Thoracic aorta (tissue), 2 donors: Measurements from ENCODE around the gene ANKRD22. TPM values are rescaled to one million over a fixed set of nuclear protein-coding genes. Genes with fewer than 3 reads are reported as not detected.

Source experiments
- ATAC-seq: fragments of 150-250 bp; one replicate; pipeline ENCODE4 v1.8.0; 2017; ENCODE audit warnings: low read depth; ENCODE audit not compliant: insufficient number of reproducible peaks, low FRiP score
- DNase-seq: peaks from one replicate; pipeline ENCODE4 v3.0.0-alpha.2; 2020; ENCODE audit warnings: low spot score
- H3K27ac ChIP-seq, 2 donors: fragments of 200-600 bp; sonication (generic); 1 replicate in 1 of 2; 2 replicates in 1 of 2; pipeline ENCODE4 v1.5.1; 2016; ENCODE audit warnings: mild to moderate bottlenecking in 2 of 2, moderate library complexity in 2 of 2
- H3K27me3 ChIP-seq: fragments of 200-600 bp; sonication (generic); replicated peaks from 2 replicates; pipeline ENCODE4 v1.6.0; 2016; ENCODE audit warnings: mild to moderate bottlenecking; ENCODE audit not compliant: insufficient read depth
- H3K36me3 ChIP-seq: fragments of 200-600 bp; sonication (generic); one replicate; pipeline ENCODE4 v1.5.1; 2016
- H3K4me1 ChIP-seq, 2 donors: fragments of 200-600 bp; sonication (generic); 1 replicate in 1 of 2; 2 replicates in 1 of 2; pipeline versions ENCODE4 v1.5.1 to v1.6.0; 2016; ENCODE audit warnings: low read depth in 2 of 2, mild to moderate bottlenecking in 1 of 2; ENCODE audit not compliant: control insufficient read depth in 1 of 2
- H3K4me3 ChIP-seq: fragments of 200-600 bp; sonication (generic); 2 replicates; pipeline ENCODE4 v1.5.1; 2016; ENCODE audit warnings: mild to moderate bottlenecking
- H3K9me3 ChIP-seq: fragments of 200-600 bp; sonication (generic); 2 replicates; pipeline ENCODE4 v1.5.1; 2016
- CTCF ChIP-seq: fragments of 200-600 bp; sonication (generic); IDR thresholded peaks from one replicate; pipeline ENCODE4 v1.5.1; 2019; ENCODE audit warnings: antibody characterized with exemption
- total RNA-seq, 2 donors: library from RNA; depleted of rRNA; stranded (reverse); fragments of >200 nt; gene quantifications; one replicate each; pipeline versions ENCODE4 v1.1.0 to v1.2.3, GENCODE V29; 2016

Gene ANKRD22
- total RNA-seq, 2 donors from 2014 or later, result not detected

GRCh38 chr10:88895250-88895649 is 43.6 kb upstream of the ANKRD22 start:
- Histone ChIP-seq H3K9me3 (no peaks in the 10 kb centered on the region), H3K27ac (no peak overlapping the region), H3K4me1 (no peaks in the 10 kb centered on the region), H3K36me3 (no peaks in the 10 kb centered on the region), H3K27me3 (no peaks in the 10 kb centered on the region), H3K4me3 (no peak overlapping the region)
- no peak for TF ChIP-seq CTCF
- ATAC-seq (no peak), DNase-seq (no peak)

GRCh38 chr10:88893611-88894010 is 42.0 kb upstream of the ANKRD22 start:
- Histone ChIP-seq H3K27ac (no peak overlapping the region), H3K4me3 (no peak overlapping the region), H3K4me1 (no peaks in the 10 kb centered on the region), H3K36me3 (no peaks in the 10 kb centered on the region), H3K27me3 (no peaks in the 10 kb centered on the region), H3K9me3 (no peaks in the 10 kb centered on the region)
- DNase-seq (no peak), ATAC-seq (no peak)
- no peak for TF ChIP-seq CTCF

- no peaks in the 10 kb centered on the region for H3K9me3 ChIP-seq
- H3K4me1 ChIP-seq, result no peaks in the 10 kb centered on the region
- H3K27me3 ChIP-seq, result no peaks in the 10 kb centered on the region
- H3K27ac ChIP-seq, result no peak overlapping the region
- ATAC-seq (no peak), DNase-seq (no peak)
- H3K4me3 ChIP-seq, result no peak overlapping the region
- no peak for TF ChIP-seq CTCF
- H3K36me3 ChIP-seq, result no peaks in the 10 kb centered on the region
These were observed 40.8 kb upstream of the ANKRD22 start for GRCh38 chr10:88892222-88892967.

GRCh38 chr10:88890681-88891381 is 39.2 kb upstream of the ANKRD22 start:
- H3K9me3 ChIP-seq, result no peaks in the 10 kb centered on the region
- no peak for DNase-seq
- H3K36me3 ChIP-seq, result no peaks in the 10 kb centered on the region
- no peaks in the 10 kb centered on the region for H3K27me3 ChIP-seq
- ATAC-seq, result no peak
- no peak overlapping the region for H3K4me3 ChIP-seq
- H3K27ac ChIP-seq, result no peak overlapping the region
- no peak for TF ChIP-seq CTCF
- H3K4me1 ChIP-seq, result no peaks in the 10 kb centered on the region

GRCh38 chr10:88889559-88890337 is 38.1 kb upstream of the ANKRD22 start:
- no peak overlapping the region for H3K27ac ChIP-seq
- no peak for TF ChIP-seq CTCF
- ATAC-seq, result no peak

More at GRCh38 chr10:88889559-88890337, 38.1 kb upstream of the ANKRD22 start:
- no peak overlapping the region for H3K4me3 ChIP-seq
- no peaks in the 10 kb centered on the region for H3K27me3 ChIP-seq
- H3K36me3 ChIP-seq, result no peaks in the 10 kb centered on the region
- H3K9me3 ChIP-seq, result no peaks in the 10 kb centered on the region
- no peaks in the 10 kb centered on the region for H3K4me1 ChIP-seq
- DNase-seq, result no peak
